ENCODE results near the gene VPS41.

GRCh38 chr7:38731215-38731614 is 177.8 kb downstream of the VPS41 start:
- TF ChIP-seq EZH2 (IDR thresholded peaks at IDR 0.05; ENCODE audit: borderline replicate concordance, low read depth, low read length, severe bottlenecking), result no peak
- no peak for TF ChIP-seq CTCF (IDR thresholded peaks at IDR 0.05; ENCODE audit: borderline replicate concordance, extremely low read depth, low read length, poor library complexity, severe bottlenecking)

Measured in DND-41 (cell line).